HTR-8/SVneo (cell line): ENCODE measurements around the gene CLEC17A.
"Not testable (repeated sequence)": the region's sequence is repeated elsewhere in the genome, so short reads cannot be mapped to it uniquely, and the experiment has no call there.

Source experiments
- DNase-seq: peaks from one replicate; pipeline ENCODE4 v3.0.0; 2011; ENCODE audit warnings: low spot score, mixed read lengths; ENCODE audit not compliant: insufficient read length
- FAIRE-seq: peaks from 2 replicates; lab custom pipeline; 2011; peaks lifted over from hg19 to GRCh38; lab: Jason Lieb, UNC

Gene CLEC17A

DNA sequence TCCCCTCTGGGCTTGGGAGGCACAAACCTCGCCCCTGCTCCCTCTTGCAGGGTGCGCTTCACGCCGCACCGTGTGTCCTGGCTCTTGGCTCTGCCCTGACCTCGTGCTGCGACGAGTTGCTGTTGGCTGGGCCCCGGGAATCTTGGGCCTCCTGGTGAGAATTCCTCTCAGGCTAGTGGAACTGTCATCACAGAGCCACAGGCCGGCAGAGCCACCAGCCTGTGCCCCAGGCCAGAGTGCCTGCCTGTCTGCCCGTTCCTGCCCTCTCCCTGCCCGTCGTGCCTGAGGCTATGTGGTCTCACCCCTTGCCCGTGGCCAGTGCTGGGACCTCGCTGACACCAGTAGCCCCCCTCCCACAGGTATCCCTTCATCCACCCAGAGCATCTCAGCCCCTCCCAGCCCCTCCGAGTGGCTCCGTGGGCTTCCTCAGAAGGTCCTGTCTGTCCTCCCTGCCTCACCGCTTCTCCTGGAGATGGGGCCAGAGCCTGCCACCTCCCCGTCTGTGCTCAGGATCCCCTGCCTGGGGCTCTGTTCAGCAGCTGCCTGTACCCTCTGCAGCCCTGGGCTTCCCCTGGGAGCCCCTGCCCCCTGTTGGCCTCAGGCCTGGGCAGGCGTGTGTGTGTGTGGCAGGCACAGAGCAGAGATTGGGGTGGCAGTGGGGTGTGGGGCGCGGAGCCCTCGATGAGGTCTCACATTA is 24.4 kb upstream of the CLEC17A start:
- DNase-seq (no peak), FAIRE-seq (no peak)

DNA sequence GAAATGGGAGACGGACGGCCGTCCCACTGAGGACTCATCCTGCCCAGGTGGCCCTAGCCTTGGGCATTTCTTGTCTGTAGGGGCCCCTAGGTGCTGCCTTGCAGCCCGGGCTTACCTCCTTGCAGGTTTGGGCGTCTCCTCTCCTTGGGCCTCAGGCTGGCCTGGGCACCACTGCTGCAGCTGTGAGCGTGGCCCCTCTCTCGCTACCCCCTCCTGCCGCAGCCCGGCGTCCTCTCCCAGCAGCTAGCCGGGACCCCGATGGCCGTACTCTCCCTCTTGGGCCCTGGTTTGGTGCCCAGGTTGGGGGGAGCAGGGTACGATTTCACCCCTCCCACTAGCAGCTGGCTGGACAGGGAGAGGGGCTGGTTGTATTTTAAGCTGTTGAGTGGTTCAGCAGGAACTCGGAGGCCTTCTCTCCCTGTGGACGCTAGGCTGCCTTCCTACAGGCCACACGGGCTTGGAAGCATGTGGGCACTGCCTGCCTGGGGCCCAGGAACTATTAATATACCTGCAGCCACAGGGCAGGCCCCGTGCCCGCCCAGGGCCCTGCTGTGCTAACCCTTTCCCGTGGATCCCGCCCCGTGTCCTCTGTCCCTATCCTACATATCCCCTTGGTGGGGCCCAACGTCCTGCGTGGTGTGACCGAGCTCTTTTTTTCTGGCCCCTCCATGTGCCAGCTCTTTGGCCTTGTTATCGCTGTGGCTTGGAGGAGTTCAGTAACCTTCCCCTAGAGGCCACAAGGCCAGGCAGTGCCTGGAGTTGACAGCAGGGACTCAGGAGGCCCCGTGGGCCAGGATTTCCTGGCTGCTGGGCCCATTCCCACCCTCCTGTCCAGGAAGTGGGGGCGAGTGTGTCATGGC is 22.7 kb upstream of the CLEC17A start:
- FAIRE-seq (no peak), DNase-seq (no peak)

DNA sequence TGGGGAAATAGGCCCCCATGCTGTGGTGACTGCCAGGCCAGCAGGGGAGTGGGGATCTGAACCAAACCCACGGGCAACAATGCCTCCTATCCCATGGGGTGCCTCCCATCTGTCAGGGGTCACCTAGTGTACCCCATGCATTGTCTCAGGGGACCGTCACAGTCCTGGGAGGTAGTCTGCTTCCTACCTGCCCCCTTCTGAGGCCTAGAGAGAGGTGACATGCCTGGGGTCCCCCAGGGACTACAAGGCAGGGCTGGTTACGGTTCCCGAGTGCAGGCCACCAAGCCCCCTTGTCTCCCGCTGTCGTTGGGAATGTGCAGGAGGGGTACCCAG is 22.1 kb upstream of the CLEC17A start:
- FAIRE-seq = no peak
- DNase-seq = no peak

DNA sequence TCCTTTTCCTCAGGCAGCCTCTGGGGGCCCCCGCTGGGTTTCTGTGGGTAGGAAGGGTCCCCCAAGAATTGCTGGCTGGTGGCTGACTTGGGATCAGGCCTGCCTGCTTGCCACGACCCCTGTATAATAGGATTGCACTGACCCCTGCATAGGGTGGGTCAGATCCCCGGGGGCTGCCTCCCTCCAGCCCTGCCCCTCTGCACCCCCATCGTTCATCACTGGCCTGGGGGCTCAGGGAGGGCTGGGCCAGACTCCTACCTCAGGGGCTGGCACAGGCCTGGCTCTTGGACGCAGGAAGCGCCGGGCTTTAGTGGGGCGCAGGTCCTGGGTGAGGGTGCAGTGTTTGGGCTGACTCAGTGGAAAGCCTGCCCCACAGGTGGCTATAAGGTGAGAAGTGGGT is 21.6 kb upstream of the CLEC17A start:
- no peak for DNase-seq
- FAIRE-seq = no peak

DNA sequence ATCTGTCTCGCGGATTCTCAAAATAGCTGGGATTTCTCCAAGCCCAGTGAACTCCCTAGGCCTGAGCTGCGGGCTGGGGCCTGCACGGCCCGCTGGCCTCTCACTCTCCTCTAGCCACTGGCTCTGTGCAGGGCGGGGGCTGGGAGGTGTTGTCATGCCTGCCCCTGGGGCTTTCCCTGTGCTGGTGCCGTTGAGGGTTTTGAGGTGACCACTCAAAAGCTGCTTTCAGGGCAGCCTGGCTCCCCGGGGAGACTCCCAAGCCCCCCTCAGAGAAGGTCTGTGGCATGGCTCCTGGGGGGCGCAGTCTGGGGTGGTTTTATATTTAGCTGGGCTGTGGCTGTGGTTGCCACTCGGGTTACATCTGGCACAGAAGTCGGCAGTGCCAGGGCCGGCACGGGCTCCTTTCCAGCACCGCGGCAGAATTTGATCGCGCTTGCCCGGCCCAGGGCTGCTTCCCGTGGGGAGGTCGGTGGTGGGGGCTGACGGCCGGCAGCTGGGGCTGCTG is 21.0 kb upstream of the CLEC17A start:
- DNase-seq = no peak
- FAIRE-seq = no peak

DNA sequence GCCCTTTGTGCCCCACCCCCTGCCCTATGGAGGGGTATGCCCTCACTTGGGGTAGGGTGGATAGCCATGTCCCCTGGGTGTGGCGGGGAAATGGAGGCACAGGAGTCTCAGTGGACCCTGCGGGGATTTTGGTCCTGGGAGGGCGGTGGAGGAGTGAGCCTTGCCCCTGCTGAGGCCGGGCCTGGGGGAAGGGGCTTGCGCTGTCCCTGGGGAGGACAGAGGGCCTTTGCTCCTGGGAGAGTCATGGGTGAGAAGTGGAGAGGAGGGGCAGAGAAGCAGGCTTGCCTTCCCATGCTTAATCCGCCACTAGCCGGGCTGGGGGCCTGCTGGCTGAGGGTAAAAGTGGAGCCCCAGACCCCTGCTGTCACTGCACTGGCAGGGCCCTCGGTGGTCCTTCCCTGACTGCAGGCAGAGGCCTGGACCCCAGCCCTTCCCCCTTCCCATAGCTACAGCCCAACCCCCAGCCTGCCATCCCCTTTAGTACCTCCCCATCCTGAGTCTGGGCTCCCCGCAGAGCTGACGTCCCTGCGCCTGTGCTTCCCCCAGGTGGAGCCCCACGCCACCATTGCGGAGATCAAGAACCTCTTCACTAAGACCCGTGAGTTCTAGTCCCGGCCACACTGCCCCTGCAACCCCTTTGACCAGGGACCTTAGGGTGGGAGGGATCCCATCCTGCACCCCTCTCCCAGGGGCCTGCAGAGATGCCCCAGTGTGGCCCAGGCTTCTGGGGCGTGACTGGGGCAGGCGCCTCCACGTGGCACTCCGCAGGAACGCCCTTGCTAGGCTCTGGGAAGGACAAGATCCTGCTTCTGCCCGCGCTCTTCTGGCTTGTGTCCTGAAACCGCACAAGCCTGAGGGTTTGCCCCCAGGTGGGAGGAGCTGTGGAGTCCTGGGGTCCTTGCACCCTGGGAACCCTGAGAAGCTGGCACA is 20.0 kb upstream of the CLEC17A start:
- DNase-seq = no peak
- no peak for FAIRE-seq

DNA sequence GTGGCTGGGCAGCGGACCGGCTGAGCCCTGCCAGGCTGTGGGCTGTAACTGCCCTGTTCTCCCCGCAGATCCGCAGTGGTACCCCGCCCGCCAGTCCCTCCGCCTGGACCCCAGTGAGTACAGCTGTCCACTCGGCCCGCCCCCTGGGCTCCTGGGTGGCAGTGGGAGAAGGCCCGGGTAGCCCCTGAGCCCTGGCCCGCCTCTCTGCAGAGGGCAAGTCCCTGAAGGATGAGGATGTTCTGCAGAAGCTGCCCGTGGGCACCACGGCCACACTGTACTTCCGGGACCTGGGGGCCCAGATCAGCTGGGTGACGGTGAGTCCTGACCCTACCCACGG is 19.3 kb upstream of the CLEC17A start:
- DNase-seq (no peak), FAIRE-seq (no peak)

DNA sequence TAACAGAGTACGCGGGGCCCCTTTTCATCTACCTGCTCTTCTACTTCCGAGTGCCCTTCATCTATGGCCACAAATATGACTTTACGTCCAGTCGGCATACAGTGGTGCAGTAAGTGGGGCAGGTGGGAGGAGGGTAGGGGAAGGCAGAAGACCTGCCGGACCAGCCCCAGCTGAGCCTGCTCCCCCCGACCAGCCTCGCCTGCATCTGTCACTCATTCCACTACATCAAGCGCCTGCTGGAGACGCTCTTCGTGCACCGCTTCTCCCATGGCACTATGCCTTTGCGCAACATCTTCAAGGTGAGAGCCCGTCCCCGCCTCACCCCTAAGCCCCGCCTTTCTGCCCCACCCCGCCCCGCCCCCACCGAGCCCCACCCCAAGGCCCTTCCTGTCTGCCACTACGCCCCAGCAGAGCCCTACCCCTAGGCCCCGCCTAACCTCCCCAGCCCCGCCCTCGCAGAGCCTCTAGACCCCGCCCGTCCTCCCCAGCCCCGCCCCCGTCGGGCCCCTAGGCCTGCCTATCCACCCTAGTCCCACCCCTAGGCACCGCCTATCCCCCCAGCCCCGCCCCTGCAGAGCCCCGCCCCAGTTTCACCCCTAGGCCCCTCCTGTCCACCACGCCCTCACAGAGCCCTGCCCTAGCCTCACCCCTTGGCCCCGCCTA is 18.8 kb upstream of the CLEC17A start:
- DNase-seq (no peak), FAIRE-seq (no peak)

DNA sequence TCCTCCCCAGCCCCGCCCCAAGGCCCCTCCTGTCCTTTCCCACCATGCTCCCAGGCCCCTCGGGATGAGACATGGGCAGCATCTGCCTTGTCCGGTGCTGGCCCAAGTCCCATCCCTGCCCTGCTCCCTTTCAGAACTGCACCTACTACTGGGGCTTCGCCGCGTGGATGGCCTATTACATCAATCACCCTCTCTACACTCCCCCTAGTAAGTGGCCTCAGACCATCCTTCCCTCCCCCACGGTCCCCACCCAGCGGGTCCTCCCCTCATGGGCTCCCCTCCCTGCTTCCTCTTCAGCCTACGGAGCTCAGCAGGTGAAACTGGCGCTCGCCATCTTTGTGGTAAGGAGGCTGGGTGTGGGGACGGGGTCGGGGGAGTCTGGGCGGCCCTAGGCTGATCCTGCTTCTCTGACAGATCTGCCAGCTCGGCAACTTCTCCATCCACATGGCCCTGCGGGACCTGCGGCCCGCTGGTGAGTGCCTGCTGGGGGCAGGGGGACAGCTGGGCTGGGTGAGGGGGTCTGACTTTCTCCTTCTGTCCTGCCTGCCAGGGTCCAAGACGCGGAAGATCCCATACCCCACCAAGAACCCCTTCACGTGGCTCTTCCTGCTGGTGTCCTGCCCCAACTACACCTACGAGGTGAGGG is 18.1 kb upstream of the CLEC17A start:
- not testable (repeated sequence) for FAIRE-seq, DNase-seq

DNA sequence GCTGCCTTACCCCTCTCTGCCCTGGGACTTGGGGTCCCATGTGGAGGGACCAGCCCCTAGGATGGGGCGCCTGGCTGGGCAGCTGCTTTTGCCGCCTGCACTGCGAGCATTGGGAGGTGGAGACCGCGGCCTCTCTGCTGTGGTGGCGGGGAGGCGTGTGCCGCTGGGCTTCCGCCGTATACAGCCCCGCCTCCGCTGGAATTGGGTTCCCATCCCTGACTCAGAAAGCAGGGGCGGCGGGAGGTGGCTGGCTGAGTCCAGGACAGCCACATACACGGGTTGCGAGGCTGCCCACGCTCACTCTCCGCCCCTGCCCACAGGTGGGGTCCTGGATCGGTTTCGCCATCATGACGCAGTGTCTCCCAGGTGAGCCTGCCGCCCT is 17.6 kb upstream of the CLEC17A start:
- FAIRE-seq (no peak), DNase-seq (no peak)

DNA sequence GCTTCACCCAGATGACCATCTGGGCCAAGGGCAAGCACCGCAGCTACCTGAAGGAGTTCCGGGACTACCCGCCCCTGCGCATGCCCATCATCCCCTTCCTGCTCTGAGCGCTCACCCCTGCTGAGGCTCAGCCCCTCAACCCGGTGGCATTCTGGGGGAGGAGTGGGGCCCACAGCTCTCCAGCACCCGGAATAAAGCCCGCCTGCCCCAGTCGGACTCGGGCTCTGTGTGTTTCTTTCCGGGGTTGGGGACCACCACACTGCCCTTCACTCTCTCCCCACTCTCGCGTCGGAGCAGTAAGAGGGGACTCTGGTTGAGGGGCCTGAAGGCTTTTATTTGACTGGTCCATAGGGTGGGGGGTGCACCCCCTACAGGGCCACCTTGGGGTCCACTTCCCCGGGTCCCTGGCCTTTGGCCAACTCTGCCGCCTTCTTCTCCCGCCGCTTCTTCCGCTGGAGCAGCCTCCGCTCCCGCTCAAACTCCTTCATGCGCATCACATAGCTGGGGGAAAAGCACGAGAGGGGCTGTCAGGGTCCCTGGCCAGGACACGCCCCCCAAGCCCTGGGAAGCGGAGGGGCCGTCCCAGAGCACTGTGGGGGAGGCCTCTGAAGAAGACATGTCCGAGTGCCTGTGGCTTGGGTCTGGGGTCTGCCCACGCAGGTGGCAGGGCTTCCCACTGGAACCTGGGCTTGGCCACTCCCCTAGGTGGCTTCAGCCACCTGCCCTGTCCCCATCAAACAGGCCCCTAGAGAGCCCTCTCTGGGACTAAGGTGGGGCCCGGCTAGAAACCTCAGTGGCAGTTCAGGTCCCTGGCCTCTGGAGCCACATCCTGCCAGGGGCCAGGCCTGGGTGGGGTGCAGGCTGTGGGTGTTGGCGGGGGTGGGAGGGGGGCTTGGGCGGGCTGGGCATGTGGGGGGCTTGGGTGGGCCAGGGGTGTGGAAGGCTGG is 16.8 kb upstream of the CLEC17A start:
- FAIRE-seq (no peak), DNase-seq (no peak)

DNA sequence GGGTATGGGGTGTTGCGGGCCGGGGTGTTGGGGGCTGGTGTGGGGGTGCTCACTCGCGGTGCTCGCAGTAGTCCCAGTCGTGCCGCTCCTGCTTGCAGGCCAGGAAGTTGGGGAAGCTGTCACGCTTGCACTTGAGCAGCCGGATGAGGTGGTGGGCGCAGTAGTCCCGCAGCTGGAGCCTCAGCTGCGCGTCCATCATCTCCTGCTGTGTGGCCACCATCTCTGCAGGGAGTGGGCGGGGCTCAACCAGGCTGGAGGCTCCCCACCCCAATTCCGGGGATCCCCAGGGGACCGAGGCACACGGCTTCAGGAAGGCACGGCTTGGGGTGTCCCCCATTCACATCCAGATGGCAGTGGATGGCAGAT is 16.2 kb upstream of the CLEC17A start:
- DNase-seq (no peak), FAIRE-seq (no peak)

DNA sequence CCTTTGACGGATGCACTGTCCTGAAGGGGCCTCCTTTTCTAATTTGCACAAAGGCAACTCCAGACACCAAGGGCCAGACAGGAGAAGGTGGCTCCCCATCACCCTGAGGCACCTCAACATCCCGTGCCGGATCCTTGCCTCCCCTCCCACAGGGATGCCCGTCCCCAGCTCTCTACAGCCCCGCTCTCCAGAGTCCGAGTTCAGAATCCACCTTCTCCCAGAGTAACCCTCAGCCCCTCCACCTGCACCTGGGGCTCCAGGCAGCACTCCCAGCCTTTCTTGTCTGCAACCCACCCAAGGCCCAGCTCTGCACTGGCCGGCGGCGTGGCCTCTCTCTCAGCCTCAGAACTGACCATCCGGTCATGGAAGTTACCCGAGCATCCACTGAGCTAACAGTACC is 15.8 kb upstream of the CLEC17A start:
- FAIRE-seq = no peak
- DNase-seq = no peak

DNA sequence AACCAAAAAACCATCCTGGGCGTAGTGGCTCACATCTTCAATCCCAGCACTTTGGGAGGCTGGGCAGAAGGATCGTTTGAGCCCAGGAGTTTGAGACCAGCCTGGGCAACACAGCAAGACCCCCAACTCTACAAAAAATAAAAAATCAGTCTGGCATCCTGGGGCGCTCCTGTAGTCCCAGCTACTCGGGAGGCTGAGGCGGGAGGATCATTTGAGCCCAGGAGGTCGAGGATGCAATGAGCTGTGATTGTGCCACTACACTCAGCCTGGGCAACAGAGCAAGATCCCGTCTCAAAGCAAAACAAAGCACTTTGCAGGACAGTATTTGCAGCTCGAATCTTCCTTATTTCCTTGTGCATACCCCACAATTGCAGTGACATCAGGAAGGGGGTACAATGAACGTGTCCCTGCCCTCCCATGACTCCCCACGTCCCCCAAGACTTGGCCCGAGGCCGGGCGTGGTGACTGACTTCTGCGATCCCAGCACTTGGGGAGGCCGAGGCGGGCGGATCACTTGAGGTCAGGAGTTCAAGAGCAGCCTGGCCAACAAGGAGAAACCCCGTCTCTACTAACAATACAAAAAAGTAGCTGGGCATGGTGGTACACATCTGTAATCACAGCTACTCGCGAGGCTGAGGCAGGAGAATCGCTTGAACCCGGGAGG is 11.9 kb upstream of the CLEC17A start:
- no peak for DNase-seq
- no peak for FAIRE-seq

DNA sequence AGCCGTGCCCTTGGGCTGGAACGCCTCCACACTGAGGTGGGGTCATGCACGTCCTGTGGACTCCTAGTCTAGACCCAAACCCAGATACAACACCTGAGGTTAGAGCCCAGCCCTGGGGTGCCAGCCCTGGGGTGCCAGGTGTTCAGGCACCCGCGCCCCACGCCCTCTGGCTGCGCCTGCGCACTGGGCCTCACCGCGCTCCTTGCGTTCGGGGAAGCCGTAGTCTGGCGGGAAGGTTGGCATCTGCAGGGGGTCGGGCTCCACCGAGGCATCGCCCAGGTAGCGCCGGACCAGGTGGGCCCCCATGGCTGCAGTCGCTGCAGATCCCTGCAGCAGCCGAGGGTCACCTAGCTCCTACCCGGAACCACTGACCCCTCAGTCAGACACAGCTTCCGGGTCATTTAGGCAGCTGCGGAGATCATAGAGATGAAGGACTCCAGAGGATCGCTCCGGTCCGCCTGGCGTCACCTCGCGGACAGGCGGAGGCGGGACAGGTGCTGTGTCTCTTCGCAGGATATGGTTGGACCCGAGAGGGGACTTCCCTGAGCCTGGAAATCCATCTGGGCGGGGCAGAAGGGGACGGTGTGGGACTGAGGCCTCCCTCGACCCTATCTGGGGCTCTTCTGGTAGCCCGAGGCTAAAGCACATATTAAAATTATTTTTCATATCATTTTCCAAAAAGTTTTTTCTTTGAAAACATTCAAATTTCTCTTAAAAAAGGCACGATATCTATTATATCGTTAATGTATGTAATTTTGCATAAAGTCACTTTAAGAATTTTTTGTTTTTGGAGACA is 11.0 kb upstream of the CLEC17A start, which contains the start of gene NDUFB7:
TSS of gene NDUFB7 (minus strand) at position 372 of the 796 bp plus-strand sequence. CDS start at position 306, 66 bp downstream.
- peak; percentile 51 for FAIRE-seq
- peak; percentile 98 for DNase-seq

DNA sequence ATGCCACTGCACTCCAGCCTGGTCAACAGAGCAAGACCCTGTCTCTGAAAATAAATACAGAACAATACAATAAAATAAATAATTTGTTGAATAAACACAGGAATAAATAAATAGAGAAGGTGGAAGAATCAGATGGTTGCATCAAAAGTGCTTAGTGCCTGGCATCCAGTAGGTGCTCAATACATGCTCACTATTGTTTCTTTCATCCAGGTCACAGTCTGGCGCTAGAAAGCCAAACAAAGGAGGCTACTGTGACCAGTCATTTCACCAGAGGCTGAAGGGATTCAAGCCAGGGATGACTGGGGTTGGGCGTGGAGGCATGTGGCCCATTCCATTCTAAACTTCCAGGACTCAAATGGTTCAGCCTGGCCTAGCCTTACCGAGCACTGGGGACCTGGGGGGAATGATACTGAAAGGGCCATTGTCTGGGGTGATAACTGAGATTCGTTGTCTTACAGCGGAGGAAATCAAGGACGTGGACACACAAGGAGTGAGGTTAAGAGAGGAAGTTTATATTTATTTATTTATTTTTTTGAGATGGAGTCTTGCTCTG is 7.4 kb upstream of the CLEC17A start:
- DNase-seq = no peak
- FAIRE-seq = no peak

DNA sequence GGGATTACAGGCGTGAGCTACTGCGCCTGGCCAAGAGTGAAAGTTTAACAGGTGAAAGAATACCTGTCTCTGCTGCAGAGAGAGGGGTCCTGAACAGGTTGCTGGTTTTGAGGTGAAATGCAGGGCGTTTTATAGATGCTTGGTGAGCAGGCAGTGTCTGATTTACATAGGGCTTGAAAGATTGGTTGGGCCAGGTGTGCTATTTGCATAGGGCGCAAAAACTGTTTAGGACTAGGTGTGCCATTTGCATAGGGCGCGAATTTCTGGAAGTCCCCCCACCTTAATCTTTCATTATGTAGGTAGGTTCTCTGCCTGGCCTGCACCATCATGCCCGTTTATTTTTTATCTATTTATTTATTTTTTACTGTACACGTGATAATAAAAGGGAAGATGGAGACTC is 6.5 kb upstream of the CLEC17A start:
- DNase-seq = no peak
- no peak for FAIRE-seq
